Adrenal gland (tissue), 12 donors: ENCODE data around the gene SCIMP. TPM values are rescaled to one million over a fixed set of nuclear protein-coding genes. Genes with fewer than 3 reads are reported as not detected.
A peak's percentile ranks its signal among the peaks of the same experiment; 100 is the strongest.
"Not testable (repeated sequence)": the region's sequence is repeated elsewhere in the genome, so short reads cannot be mapped to it uniquely, and the experiment has no call there.

Experiments
- DNase-seq, 7 donors: peaks; one replicate each; pipeline ENCODE4 v3.0.0-alpha.2; 2019 to 2020
- H3K27ac ChIP-seq, 5 donors: fragments of 200-600 bp; sonication (generic) in 4 of 5; 1 replicate in 3 of 5; 2 replicates in 2 of 5; pipeline versions ENCODE4 v1.5.1 to v1.8.0; 2016 to 2020; ENCODE audit warnings: mild to moderate bottlenecking in 1 of 5
- H3K27me3 ChIP-seq: fragments of 200-600 bp; 2 replicates; pipeline ENCODE4 v1.8.0; 2021
- H3K36me3 ChIP-seq, 2 donors: fragments of 200-600 bp; replicated peaks in 1 of 2; 1 replicate in 1 of 2; 2 replicates in 1 of 2; pipeline versions ENCODE4 v1.5.1 to v1.8.0; 2018 to 2022
- H3K4me1 ChIP-seq, 2 donors: fragments of 200-600 bp; replicated peaks in 1 of 2; 1 replicate in 1 of 2; 2 replicates in 1 of 2; pipeline versions ENCODE4 v1.5.1 to v1.8.0; 2018 to 2021
- H3K4me3 ChIP-seq, 4 donors: fragments of 200-600 bp; sonication (generic) in 3 of 4; one replicate each; pipeline ENCODE4 v1.5.1; 2016 to 2018
- H3K9me3 ChIP-seq, 3 donors: fragments of 200-600 bp; sonication (generic) in 1 of 3; replicated peaks in 1 of 3; 1 replicate in 2 of 3; 2 replicates in 1 of 3; pipeline versions ENCODE4 v1.5.1 to v1.8.0; 2016 to 2021
- CTCF ChIP-seq, 6 experiments: fragments of 450-650 bp in 4 of 6; fragments of 200-600 bp in 2 of 6; sonication (generic) in 1 of 6; IDR thresholded peaks; 1 replicate in 5 of 6; 2 replicates in 1 of 6; pipeline versions ENCODE4 v1.5.1 to v1.8.0; 2016 to 2021; ENCODE audit warnings: antibody characterized with exemption in 6 of 6, mild to moderate bottlenecking in 2 of 6, moderate library complexity in 1 of 6
- POLR2A ChIP-seq, 2 donors: fragments of 450-650 bp; IDR thresholded peaks; one replicate each; pipeline ENCODE4 v1.6.1; 2017; ENCODE audit warnings: antibody characterized with exemption in 2 of 2, mild to moderate bottlenecking in 2 of 2, moderate library complexity in 1 of 2
- WGBS, 4 donors: extraction: QIAGEN DNeasy Blood & Tissue Kit in 2 of 4; methylation state at CpG; one replicate each; pipeline versions ENCODE4 v1.1.5 to v1.1.7; 2013 to 2017; 5-methylcytosine and 5-hydroxymethylcytosine counted together
- intact Hi-C, 2 donors: fragments of 100-400 bp; cut with DNase I; formaldehyde crosslinking; loops; one replicate each; pipeline versions ENCODE4 v1.14.1 to v1.15.0; 2022 to 2023
- polyA plus RNA-seq, 3 donors: library from polyadenylated mRNA; stranded (reverse); fragments of 200-250 nt in 2 of 3; fragments of 350-450 nt in 1 of 3; fragmentation: Illumina TruSeq in 1 of 3; extraction: RNeasy Lipid Tissue Mini Kit (QIAGEN cat#74804) in 1 of 3; gene quantifications; one replicate each; pipeline ENCODE4 v1.2.3, GENCODE V29; 2013 to 2014
- total RNA-seq, 9 donors: library from RNA; depleted of rRNA in 4 of 9; stranded (reverse); fragments of >200 nt in 4 of 9; fragments of 120-200 nt in 1 of 9; fragmentation: NEBNext Ultra II Directional in 1 of 9; extraction: Animal tissue kit (Norgen Biotek cat#: 25700) in 1 of 9; gene quantifications; one replicate each; pipeline versions ENCODE4 v1.1.0 to v1.2.4, GENCODE V29; 2013 to 2023
- donor health status: healthy with polysubstance abuse.
- donor health status: Bipolar disorder and iron deficiency.
- donor health status: DM: yes; HTN: yes; CAD: no.
- donor health status: DM: no; HTN: no; CAD: no.
- donor health status: DM: no; HTN: no; CAD: no.
- donor health status: DM: yes; HTN: yes; CAD: no.

SCIMP gene
- total and polyA plus RNA-seq, 12 donors: 0.94 to 14.2 (median 6.2) TPM

GRCh38 chr17:5183410-5183793, 51.3 kb downstream of the SCIMP start:
- Histone ChIP-seq H3K27ac (no peak overlapping the region), H3K4me1 (no peaks in the 10 kb centered on the region), H3K9me3 (peaks cover 16 to 99% (median 27%) of the 10 kb centered on the region in 3 donors), H3K4me3 (no peak overlapping the region), H3K36me3 (no peaks in the 10 kb centered on the region), H3K27me3 (no peaks in the 10 kb centered on the region)
- DNase-seq: no peak
- intact Hi-C loops: loop anchor here in 1 of 2 donors (5.0 kb wide), 1 partner anchor 91 kb away; no protein-coding TSS in a partner anchor
- no peak for TF ChIP-seq CTCF (IDR thresholded peaks at IDR 0.05)
- TF ChIP-seq POLR2A (IDR thresholded peaks at IDR 0.05): no peak

GRCh38 chr17:5182597-5183409, 51.9 kb downstream of the SCIMP start:
- Histone ChIP-seq H3K36me3 (no peaks in the 10 kb centered on the region), H3K4me1 (no peaks in the 10 kb centered on the region), H3K9me3 (peaks cover 16 to 99% (median 31%) of the 10 kb centered on the region in 3 donors), H3K27ac (no peak overlapping the region), H3K27me3 (no peaks in the 10 kb centered on the region), H3K4me3 (no peak overlapping the region)
- WGBS, 4 donors: 95 to 99% (median 98%) methylated on average over 6 of the region's 6 CpGs
- intact Hi-C loops: loop anchor here in 1 of 2 donors (5.0 kb wide), 1 partner anchor 91 kb away; no protein-coding TSS in a partner anchor
- DNase-seq: no peak
- no peak for TF ChIP-seq CTCF (IDR thresholded peaks at IDR 0.05)
- TF ChIP-seq POLR2A (IDR thresholded peaks at IDR 0.05): no peak

- intact Hi-C loops: loop anchor here in 1 of 2 donors (5.0 kb wide), 1 partner anchor 89 kb away; no protein-coding TSS in a partner anchor
- 94 to 97% (median 96%) methylated on average over 10 of the region's 10 CpGs for WGBS, 4 donors
- no peak for DNase-seq
- Histone ChIP-seq H3K27me3 (no peaks in the 10 kb centered on the region), H3K4me3 (no peak overlapping the region), H3K27ac (no peak overlapping the region), H3K4me1 (no peaks in the 10 kb centered on the region), H3K9me3 (peaks cover 16 to 97% (median 31%) of the 10 kb centered on the region in 3 donors), H3K36me3 (no peaks in the 10 kb centered on the region)
- TF ChIP-seq CTCF (IDR thresholded peaks at IDR 0.05): no peak
- no peak for TF ChIP-seq POLR2A (IDR thresholded peaks at IDR 0.05)
Observed at GRCh38 chr17:5181509-5182305, 53.0 kb downstream of the SCIMP start.

- WGBS, 4 donors: 93 to 100% (median 98%) methylated on average over 8 to 12 of the region's 12 CpGs
- no peak for TF ChIP-seq CTCF (IDR thresholded peaks at IDR 0.05)
- TF ChIP-seq POLR2A (IDR thresholded peaks at IDR 0.05): no peak
- no peaks in the 10 kb centered on the region for H3K27me3 ChIP-seq
- peaks cover 9 to 73% (median 31%) of the 10 kb centered on the region in 3 donors for H3K9me3 ChIP-seq
- H3K27ac ChIP-seq: no peak overlapping the region
- intact Hi-C loops: no loop called here
- H3K36me3 ChIP-seq: no peaks in the 10 kb centered on the region
- H3K4me3 ChIP-seq: no peak overlapping the region
- no peak for DNase-seq
- H3K4me1 ChIP-seq: no peaks in the 10 kb centered on the region
Observed at GRCh38 chr17:5179003-5179402, 55.7 kb downstream of the SCIMP start.

- intact Hi-C loops, H3K4me1 ChIP-seq, DNase-seq, H3K4me3 ChIP-seq, H3K36me3 ChIP-seq, H3K27me3 ChIP-seq, H3K27ac ChIP-seq: not testable (repeated sequence)
- 88 to 97% (median 89%) methylated on average over 7 of the region's 7 CpGs for WGBS, 4 donors
- H3K9me3 ChIP-seq: peaks cover 0 to 33% (median 6%) of the 10 kb centered on the region in 3 donors
Observed at GRCh38 chr17:5175027-5175426, 59.6 kb downstream of the SCIMP start.

- H3K27ac ChIP-seq: peak overlapping the region in 1 of 5 donors; percentile 34
- DNase-seq, intact Hi-C loops, H3K9me3 ChIP-seq, H3K27me3 ChIP-seq, H3K4me3 ChIP-seq, H3K4me1 ChIP-seq, H3K36me3 ChIP-seq: not testable (repeated sequence)
- WGBS, 4 donors: 46 to 73% (median 60%) methylated on average over 5 to 6 of the region's 7 CpGs
Observed at GRCh38 chr17:5165791-5166564, 68.7 kb downstream of the SCIMP start.
